ENCODE results near the gene CARD18.
"Not testable (repeated sequence)": the region's sequence is repeated elsewhere in the genome, so short reads cannot be mapped to it uniquely, and the experiment has no call there.

DNA sequence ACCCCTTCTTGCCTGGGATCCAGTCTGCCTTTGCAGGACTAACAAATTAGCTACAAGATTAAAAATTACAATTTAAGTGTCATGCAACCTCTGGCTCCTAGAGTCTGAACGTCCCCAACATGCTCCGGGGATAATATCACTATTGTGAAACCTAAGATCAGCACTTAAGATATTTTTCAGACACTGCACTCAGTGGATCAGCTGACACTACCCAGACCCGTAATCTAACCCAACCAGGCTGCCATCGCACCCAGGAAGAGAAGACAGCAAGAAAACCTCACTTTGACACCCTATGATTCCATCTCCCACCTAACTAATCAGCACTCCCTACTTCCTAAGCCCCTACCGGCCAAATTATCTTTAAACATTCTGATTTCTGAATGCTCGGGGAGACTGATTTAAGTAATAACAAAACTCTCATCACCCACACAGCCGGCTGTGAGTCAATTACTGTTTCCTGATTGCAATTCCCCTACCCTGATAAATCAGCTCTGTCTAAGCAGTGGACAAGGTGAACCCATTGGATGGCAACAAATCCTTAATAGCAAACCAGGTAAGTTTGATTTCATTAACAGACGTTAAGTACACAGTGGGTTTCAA lies 32.2 kb downstream of the CARD18 start:
- TF ChIP-seq POLR2A (IDR thresholded peaks at IDR 0.05); EP300 (IDR thresholded peaks at IDR 0.05; ENCODE audit: low read depth); POLR2AphosphoS5 (IDR thresholded peaks at IDR 0.05): not testable (repeated sequence)
- TF ChIP-seq, protein P1, sequence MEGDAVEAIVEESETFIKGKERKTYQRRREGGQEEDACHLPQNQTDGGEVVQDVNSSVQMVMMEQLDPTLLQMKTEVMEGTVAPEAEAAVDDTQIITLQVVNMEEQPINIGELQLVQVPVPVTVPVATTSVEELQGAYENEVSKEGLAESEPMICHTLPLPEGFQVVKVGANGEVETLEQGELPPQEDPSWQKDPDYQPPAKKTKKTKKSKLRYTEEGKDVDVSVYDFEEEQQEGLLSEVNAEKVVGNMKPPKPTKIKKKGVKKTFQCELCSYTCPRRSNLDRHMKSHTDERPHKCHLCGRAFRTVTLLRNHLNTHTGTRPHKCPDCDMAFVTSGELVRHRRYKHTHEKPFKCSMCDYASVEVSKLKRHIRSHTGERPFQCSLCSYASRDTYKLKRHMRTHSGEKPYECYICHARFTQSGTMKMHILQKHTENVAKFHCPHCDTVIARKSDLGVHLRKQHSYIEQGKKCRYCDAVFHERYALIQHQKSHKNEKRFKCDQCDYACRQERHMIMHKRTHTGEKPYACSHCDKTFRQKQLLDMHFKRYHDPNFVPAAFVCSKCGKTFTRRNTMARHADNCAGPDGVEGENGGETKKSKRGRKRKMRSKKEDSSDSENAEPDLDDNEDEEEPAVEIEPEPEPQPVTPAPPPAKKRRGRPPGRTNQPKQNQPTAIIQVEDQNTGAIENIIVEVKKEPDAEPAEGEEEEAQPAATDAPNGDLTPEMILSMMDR (IDR thresholded peaks at IDR 0.05), result not testable (repeated sequence)
